GM12892 (cell line): Measurements from ENCODE around the gene ZDHHC11.

Source experiments
- POLR2A ChIP-seq: IDR thresholded peaks from 2 replicates; pipeline ENCODE4 v1.6.1; 2011; ENCODE audit warnings: low read depth, low read length, control low read depth
- POLR2AphosphoS5 ChIP-seq: IDR thresholded peaks from 2 replicates; pipeline ENCODE4 v1.6.1; 2011; ENCODE audit warnings: low read depth, low read length, control low read depth
- TAF1 ChIP-seq: IDR thresholded peaks from 2 replicates; pipeline ENCODE4 v1.6.1; 2011; ENCODE audit warnings: low read depth, mild to moderate bottlenecking, control low read depth, low read length, borderline replicate concordance

- TF ChIP-seq POLR2A: no peak
- TF ChIP-seq POLR2AphosphoS5: no peak
- no peak for TF ChIP-seq TAF1
Measured at GRCh38 chr5:854217-854616, 3.4 kb upstream of the ZDHHC11 start.
